ENCODE results near the gene MCM10. TPM values are rescaled to one million over a fixed set of nuclear protein-coding genes. Genes with fewer than 3 reads are reported as not detected.

Gene MCM10
- total and polyA plus RNA-seq, 2 experiments from 2014 or later = 38.2 to 43.0 TPM

DNA sequence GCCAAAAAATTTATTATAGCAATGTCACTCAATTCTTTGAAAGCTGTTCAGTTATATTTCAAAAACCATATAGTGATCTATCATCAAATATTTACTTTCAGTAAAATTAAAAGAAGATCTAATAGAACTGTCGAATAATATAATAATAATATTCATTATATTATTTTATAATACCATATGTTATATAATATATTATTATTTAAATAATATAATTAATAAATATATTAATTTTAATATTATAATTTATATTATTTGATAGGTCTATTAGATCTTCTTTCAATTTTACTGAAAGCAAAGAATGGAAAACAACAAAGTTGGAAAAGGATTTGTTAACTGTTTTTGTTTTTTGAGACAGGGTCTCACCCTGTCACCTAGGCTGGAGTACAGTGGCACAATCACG, 95.3 kb downstream of the MCM10 start (continued):
- TF ChIP-seq, protein P1, sequence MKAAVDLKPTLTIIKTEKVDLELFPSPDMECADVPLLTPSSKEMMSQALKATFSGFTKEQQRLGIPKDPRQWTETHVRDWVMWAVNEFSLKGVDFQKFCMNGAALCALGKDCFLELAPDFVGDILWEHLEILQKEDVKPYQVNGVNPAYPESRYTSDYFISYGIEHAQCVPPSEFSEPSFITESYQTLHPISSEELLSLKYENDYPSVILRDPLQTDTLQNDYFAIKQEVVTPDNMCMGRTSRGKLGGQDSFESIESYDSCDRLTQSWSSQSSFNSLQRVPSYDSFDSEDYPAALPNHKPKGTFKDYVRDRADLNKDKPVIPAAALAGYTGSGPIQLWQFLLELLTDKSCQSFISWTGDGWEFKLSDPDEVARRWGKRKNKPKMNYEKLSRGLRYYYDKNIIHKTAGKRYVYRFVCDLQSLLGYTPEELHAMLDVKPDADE (IDR thresholded peaks at IDR 0.05) = no peak
- TF ChIP-seq, protein P2, sequence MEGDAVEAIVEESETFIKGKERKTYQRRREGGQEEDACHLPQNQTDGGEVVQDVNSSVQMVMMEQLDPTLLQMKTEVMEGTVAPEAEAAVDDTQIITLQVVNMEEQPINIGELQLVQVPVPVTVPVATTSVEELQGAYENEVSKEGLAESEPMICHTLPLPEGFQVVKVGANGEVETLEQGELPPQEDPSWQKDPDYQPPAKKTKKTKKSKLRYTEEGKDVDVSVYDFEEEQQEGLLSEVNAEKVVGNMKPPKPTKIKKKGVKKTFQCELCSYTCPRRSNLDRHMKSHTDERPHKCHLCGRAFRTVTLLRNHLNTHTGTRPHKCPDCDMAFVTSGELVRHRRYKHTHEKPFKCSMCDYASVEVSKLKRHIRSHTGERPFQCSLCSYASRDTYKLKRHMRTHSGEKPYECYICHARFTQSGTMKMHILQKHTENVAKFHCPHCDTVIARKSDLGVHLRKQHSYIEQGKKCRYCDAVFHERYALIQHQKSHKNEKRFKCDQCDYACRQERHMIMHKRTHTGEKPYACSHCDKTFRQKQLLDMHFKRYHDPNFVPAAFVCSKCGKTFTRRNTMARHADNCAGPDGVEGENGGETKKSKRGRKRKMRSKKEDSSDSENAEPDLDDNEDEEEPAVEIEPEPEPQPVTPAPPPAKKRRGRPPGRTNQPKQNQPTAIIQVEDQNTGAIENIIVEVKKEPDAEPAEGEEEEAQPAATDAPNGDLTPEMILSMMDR (conservative IDR thresholded peaks at IDR 0.05; ENCODE audit: low read depth in 2 of 2) = no peak
- no peak for TF ChIP-seq NANOG (IDR thresholded peaks at IDR 0.05; ENCODE audit: borderline replicate concordance)
- TF ChIP-seq EZH2phosphoT487 (IDR thresholded peaks at IDR 0.05; ENCODE audit: unreplicated experiment) = no peak
- no peak for TF ChIP-seq POLR2AphosphoS5 (IDR thresholded peaks at IDR 0.05; ENCODE audit: low read depth)
- TF ChIP-seq, protein P3, sequence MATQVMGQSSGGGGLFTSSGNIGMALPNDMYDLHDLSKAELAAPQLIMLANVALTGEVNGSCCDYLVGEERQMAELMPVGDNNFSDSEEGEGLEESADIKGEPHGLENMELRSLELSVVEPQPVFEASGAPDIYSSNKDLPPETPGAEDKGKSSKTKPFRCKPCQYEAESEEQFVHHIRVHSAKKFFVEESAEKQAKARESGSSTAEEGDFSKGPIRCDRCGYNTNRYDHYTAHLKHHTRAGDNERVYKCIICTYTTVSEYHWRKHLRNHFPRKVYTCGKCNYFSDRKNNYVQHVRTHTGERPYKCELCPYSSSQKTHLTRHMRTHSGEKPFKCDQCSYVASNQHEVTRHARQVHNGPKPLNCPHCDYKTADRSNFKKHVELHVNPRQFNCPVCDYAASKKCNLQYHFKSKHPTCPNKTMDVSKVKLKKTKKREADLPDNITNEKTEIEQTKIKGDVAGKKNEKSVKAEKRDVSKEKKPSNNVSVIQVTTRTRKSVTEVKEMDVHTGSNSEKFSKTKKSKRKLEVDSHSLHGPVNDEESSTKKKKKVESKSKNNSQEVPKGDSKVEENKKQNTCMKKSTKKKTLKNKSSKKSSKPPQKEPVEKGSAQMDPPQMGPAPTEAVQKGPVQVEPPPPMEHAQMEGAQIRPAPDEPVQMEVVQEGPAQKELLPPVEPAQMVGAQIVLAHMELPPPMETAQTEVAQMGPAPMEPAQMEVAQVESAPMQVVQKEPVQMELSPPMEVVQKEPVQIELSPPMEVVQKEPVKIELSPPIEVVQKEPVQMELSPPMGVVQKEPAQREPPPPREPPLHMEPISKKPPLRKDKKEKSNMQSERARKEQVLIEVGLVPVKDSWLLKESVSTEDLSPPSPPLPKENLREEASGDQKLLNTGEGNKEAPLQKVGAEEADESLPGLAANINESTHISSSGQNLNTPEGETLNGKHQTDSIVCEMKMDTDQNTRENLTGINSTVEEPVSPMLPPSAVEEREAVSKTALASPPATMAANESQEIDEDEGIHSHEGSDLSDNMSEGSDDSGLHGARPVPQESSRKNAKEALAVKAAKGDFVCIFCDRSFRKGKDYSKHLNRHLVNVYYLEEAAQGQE (IDR thresholded peaks at IDR 0.05; ENCODE audit: unreplicated experiment) = no peak

DNA sequence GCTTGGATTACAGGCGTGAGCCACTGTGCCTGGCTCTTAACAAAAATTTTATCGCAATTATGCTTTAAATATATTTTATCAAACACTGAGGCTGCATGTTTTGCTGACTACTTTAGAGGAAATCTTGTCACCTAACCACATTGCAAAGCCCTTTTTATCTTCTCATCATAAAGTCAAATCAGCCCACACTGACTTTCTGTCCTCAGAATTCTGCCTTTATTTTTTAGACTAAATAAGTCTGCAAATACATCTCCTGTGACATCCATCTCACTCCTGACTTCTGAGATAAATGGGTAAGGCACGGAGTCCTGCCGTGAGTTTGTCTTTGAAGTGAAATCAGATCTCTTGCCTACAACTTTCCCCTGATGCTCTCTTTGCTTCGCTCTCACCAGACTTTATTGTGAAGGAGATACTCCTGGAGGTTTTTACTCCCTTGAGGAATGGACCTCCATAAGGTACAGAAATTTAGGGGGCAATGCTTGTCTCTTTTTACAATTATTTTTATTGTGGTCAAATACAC, 96.3 kb downstream of the MCM10 start:
- Histone ChIP-seq H3F3A (replicated peaks; ENCODE audit: low read depth) (no peaks in the 10 kb centered on the region), H3K4me3 (no peak overlapping the region), H3K27ac (ENCODE audit: low read depth) (no peak overlapping the region), H3K4me1 (ENCODE audit: insufficient read depth) (no peaks in the 10 kb centered on the region), H3K9me2 (ENCODE audit: insufficient read depth) (no peaks in the 10 kb centered on the region; the same call in 1 of the 2 replicates), H2AFZ (no peak overlapping the region), H3K36me3 (ENCODE audit: insufficient read depth) (no peaks in the 10 kb centered on the region), H4K20me1 (replicated peaks; ENCODE audit: insufficient read depth) (no peaks in the 10 kb centered on the region), H3K79me2 (replicated peaks; ENCODE audit: insufficient read depth) (no peaks in the 10 kb centered on the region), H3K4me2 (no peak overlapping the region), H3K27me3 (ENCODE audit: insufficient read depth) (no peaks in the 10 kb centered on the region)
- Mint-ChIP-seq H3K27me3 (ENCODE audit: insufficient read depth, low read depth, poor library complexity) (peaks cover 3% of the 10 kb centered on the region), H3K36me3 (ENCODE audit: low read depth) (peaks cover 15% of the 10 kb centered on the region; the same call in 2 of the 3 replicates), H3K9me3 (peaks cover 28% of the 10 kb centered on the region), H3K27ac (no peak overlapping the region), H3K4me3 (no peak overlapping the region), H3K4me1 (peaks cover 4% of the 10 kb centered on the region; the same call in 2 of the 3 replicates)
- ATAC-seq (no peak), DNase-seq (ENCODE audit: low spot score) (no peak)
- no peak for TF ChIP-seq JUNB (IDR thresholded peaks at IDR 0.05; ENCODE audit: unreplicated experiment)
- TF ChIP-seq, protein P4, sequence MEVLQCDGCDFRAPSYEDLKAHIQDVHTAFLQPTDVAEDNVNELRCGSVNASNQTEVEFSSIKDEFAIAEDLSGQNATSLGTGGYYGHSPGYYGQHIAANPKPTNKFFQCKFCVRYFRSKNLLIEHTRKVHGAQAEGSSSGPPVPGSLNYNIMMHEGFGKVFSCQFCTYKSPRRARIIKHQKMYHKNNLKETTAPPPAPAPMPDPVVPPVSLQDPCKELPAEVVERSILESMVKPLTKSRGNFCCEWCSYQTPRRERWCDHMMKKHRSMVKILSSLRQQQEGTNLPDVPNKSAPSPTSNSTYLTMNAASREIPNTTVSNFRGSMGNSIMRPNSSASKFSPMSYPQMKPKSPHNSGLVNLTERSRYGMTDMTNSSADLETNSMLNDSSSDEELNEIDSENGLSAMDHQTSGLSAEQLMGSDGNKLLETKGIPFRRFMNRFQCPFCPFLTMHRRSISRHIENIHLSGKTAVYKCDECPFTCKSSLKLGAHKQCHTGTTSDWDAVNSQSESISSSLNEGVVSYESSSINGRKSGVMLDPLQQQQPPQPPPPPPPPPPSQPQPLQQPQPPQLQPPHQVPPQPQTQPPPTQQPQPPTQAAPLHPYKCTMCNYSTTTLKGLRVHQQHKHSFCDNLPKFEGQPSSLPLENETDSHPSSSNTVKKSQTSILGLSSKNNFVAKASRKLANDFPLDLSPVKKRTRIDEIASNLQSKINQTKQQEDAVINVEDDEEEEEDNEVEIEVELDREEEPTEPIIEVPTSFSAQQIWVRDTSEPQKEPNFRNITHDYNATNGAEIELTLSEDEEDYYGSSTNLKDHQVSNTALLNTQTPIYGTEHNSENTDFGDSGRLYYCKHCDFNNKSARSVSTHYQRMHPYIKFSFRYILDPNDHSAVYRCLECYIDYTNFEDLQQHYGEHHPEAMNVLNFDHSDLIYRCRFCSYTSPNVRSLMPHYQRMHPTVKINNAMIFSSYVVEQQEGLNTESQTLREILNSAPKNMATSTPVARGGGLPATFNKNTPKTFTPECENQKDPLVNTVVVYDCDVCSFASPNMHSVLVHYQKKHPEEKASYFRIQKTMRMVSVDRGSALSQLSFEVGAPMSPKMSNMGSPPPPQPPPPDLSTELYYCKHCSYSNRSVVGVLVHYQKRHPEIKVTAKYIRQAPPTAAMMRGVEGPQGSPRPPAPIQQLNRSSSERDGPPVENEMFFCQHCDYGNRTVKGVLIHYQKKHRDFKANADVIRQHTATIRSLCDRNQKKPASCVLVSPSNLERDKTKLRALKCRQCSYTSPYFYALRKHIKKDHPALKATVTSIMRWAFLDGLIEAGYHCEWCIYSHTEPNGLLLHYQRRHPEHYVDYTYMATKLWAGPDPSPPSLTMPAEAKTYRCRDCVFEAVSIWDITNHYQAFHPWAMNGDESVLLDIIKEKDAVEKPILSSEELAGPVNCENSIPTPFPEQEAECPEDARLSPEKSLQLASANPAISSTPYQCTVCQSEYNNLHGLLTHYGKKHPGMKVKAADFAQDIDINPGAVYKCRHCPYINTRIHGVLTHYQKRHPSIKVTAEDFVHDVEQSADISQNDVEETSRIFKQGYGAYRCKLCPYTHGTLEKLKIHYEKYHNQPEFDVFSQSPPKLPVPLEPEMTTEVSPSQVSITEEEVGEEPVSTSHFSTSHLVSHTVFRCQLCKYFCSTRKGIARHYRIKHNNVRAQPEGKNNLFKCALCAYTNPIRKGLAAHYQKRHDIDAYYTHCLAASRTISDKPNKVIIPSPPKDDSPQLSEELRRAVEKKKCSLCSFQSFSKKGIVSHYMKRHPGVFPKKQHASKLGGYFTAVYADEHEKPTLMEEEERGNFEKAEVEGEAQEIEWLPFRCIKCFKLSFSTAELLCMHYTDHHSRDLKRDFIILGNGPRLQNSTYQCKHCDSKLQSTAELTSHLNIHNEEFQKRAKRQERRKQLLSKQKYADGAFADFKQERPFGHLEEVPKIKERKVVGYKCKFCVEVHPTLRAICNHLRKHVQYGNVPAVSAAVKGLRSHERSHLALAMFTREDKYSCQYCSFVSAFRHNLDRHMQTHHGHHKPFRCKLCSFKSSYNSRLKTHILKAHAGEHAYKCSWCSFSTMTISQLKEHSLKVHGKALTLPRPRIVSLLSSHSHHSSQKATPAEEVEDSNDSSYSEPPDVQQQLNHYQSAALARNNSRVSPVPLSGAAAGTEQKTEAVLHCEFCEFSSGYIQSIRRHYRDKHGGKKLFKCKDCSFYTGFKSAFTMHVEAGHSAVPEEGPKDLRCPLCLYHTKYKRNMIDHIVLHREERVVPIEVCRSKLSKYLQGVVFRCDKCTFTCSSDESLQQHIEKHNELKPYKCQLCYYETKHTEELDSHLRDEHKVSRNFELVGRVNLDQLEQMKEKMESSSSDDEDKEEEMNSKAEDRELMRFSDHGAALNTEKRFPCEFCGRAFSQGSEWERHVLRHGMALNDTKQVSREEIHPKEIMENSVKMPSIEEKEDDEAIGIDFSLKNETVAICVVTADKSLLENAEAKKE (CRISPR knock-in tag; IDR thresholded peaks at IDR 0.05) = no peak
- TF ChIP-seq POLR2AphosphoS5 (IDR thresholded peaks at IDR 0.05; ENCODE audit: low read depth) = no peak
- no peak for TF ChIP-seq ZNF331 (CRISPR knock-in tag; IDR thresholded peaks at IDR 0.05; ENCODE audit: low read depth)

Data from GM23338 (cell line).